Measurements from ENCODE around the gene HOXD8. TPM values are rescaled to one million over a fixed set of nuclear protein-coding genes. Genes with fewer than 3 reads are reported as not detected.

HOXD8 gene
- total RNA-seq, 1 donor from 2014 or later: 0.58 TPM

DNA sequence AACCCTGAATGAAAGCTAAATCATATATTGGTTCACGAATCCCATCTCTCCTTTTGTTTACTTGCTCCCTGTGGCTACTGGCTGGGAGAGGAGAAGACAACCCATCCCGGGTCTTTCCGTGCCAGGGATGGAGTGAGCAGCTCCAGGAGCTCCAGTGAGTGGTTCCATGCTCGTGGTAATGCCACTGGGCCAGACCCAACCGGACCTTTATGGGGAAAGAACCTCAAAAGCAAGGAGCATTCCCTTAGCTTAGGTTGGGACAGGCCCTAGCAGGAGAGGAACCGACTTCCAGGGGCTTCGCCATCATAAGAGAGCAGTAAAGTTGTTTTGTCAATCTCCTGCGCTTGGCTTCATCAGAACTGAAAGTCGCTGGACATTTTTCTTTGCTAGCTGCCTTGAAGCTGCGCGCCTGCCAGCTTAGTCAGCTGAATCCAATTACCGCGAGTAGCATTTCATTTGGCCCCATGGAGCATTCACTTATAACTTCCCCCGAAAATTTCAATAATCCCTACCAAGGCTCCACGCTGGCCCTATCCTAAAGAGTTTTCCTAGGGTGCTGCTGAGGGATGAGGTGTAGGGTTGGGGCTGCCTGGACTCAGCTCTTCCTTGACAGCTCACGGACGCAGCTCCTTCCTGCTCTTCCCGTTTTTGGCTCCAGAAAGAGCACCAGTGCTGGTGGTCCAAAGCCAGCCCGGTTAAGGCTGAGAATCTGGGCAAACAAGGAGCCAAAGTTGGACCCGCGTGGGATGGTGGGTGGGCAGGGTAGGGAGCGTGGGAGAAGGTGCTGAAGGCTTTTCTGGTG, 32.5 kb downstream of the HOXD8 start:
- H3K9me3 Mint-ChIP-seq: no peaks in the 10 kb centered on the region
- H3K36me3 Mint-ChIP-seq: no peaks in the 10 kb centered on the region
- TF ChIP-seq, protein P1, sequence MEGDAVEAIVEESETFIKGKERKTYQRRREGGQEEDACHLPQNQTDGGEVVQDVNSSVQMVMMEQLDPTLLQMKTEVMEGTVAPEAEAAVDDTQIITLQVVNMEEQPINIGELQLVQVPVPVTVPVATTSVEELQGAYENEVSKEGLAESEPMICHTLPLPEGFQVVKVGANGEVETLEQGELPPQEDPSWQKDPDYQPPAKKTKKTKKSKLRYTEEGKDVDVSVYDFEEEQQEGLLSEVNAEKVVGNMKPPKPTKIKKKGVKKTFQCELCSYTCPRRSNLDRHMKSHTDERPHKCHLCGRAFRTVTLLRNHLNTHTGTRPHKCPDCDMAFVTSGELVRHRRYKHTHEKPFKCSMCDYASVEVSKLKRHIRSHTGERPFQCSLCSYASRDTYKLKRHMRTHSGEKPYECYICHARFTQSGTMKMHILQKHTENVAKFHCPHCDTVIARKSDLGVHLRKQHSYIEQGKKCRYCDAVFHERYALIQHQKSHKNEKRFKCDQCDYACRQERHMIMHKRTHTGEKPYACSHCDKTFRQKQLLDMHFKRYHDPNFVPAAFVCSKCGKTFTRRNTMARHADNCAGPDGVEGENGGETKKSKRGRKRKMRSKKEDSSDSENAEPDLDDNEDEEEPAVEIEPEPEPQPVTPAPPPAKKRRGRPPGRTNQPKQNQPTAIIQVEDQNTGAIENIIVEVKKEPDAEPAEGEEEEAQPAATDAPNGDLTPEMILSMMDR (IDR thresholded peaks at IDR 0.05; ENCODE audit: unreplicated experiment): no peak
- H3K4me3 Mint-ChIP-seq: no peak overlapping the region
- H3K27me3 Mint-ChIP-seq (ENCODE audit: low read depth): peaks cover 97% of the 10 kb centered on the region
- H3K27ac Mint-ChIP-seq: no peak overlapping the region
- DNase-seq (ENCODE audit: low spot score in 2 of 2, unreplicated experiment in 2 of 2): no peak
- peaks cover 29% of the 10 kb centered on the region for H3K4me1 Mint-ChIP-seq

DNA sequence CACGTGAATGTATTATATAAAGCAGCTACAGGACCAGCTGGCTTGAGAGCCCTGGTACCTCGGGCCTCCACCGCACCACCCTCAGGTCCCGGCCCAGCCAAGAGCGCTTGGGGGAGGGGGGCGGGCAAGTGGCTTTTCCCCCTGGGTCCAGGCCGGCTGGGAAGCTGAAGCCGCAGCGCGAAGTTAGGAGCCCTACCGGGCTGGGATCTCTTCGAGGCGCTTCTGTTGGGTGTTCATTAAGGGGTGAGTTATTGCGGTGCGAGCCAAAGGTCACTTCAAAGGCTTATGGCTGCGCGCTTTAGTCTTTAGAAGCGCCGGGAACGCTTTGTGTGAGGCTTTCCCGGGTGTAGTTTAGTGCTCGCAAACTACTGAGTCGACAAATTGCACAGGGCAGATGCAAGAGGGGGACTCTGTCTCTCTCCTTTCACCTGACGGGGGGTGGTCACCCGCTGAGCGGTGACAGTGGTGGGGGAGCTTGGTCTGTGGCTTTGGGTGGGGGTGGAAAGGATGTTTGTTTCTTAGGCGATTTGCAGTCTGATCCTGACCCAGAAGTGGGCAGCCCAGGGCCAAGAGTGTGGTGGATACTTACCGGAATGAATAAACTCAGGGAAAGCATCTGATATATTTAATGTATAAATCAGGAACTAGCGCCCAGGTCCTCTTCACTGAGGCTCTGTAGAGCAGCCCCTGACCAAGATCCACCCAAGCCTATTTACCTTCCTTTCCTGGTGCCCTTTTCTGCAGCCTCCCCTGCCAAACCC, 33.6 kb downstream of the HOXD8 start:
- TF ChIP-seq, protein P1 (IDR thresholded peaks at IDR 0.05; ENCODE audit: unreplicated experiment): no peak
- H3K9me3 Mint-ChIP-seq: no peaks in the 10 kb centered on the region
- H3K36me3 Mint-ChIP-seq: no peaks in the 10 kb centered on the region
- no peak for DNase-seq (ENCODE audit: low spot score in 2 of 2, unreplicated experiment in 2 of 2)
- H3K4me3 Mint-ChIP-seq: no peak overlapping the region
- H3K4me1 Mint-ChIP-seq: peaks cover 22% of the 10 kb centered on the region
- peaks cover 98% of the 10 kb centered on the region for H3K27me3 Mint-ChIP-seq (ENCODE audit: low read depth)
- H3K27ac Mint-ChIP-seq: no peak overlapping the region

DNA sequence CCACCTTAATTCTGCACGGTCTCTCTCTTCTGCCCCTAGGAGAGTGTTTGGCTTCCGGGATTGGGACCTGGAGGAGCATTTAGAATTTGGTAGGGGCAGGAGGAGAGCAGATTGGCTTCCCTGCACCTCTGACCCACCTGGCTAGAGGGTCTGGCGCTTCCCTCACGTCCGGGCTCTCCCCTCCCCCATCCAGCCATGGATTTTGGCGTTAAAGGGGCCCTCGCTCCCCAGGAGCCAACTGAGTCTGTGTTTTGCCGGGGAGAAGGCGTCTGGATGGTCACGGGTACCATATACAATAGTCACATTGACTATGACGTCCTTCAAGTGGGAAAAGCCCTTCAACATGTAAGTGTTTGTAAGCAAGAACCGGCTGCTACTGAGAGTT, 34.2 kb downstream of the HOXD8 start:
- Mint-ChIP-seq H3K4me1 (peaks cover 19% of the 10 kb centered on the region), H3K36me3 (no peaks in the 10 kb centered on the region)

DNA sequence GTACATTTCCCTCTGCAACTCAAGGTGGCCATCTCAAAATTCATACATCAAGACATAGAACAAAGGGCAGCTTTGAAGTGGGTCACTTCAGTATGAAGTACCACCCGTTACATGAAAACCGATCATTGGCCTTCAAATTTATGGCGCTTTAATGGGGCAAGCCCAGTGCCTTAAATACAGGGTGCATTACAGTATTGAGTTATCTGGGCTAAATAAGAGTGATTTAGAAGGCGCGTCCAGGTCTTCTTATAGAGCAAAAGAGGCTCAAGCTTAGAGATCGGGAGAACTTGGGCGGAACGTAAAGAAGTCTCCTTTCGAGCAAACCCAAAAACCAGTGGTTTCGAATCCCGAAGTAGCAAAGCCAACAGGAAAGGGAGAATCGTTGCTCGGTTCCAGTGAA, 34.7 kb downstream of the HOXD8 start:
- TF ChIP-seq, protein P1 (IDR thresholded peaks at IDR 0.05; ENCODE audit: unreplicated experiment): no peak
- Mint-ChIP-seq H3K4me1 (peaks cover 19% of the 10 kb centered on the region), H3K4me3 (no peak overlapping the region), H3K9me3 (no peaks in the 10 kb centered on the region), H3K27me3 (ENCODE audit: low read depth) (peaks cover 97% of the 10 kb centered on the region), H3K36me3 (no peaks in the 10 kb centered on the region), H3K27ac (no peak overlapping the region)
- DNase-seq (ENCODE audit: low spot score in 2 of 2, unreplicated experiment in 2 of 2): no peak

More for the DNA sequence above, 34.2 kb downstream of the HOXD8 start:
- H3K27me3 Mint-ChIP-seq (ENCODE audit: low read depth): peaks cover 98% of the 10 kb centered on the region
- DNase-seq (ENCODE audit: low spot score in 2 of 2, unreplicated experiment in 2 of 2): no peak
- H3K27ac Mint-ChIP-seq: no peak overlapping the region
- no peak overlapping the region for H3K4me3 Mint-ChIP-seq
- no peaks in the 10 kb centered on the region for H3K9me3 Mint-ChIP-seq
- TF ChIP-seq, protein P1 (IDR thresholded peaks at IDR 0.05; ENCODE audit: unreplicated experiment): no peak

DNA sequence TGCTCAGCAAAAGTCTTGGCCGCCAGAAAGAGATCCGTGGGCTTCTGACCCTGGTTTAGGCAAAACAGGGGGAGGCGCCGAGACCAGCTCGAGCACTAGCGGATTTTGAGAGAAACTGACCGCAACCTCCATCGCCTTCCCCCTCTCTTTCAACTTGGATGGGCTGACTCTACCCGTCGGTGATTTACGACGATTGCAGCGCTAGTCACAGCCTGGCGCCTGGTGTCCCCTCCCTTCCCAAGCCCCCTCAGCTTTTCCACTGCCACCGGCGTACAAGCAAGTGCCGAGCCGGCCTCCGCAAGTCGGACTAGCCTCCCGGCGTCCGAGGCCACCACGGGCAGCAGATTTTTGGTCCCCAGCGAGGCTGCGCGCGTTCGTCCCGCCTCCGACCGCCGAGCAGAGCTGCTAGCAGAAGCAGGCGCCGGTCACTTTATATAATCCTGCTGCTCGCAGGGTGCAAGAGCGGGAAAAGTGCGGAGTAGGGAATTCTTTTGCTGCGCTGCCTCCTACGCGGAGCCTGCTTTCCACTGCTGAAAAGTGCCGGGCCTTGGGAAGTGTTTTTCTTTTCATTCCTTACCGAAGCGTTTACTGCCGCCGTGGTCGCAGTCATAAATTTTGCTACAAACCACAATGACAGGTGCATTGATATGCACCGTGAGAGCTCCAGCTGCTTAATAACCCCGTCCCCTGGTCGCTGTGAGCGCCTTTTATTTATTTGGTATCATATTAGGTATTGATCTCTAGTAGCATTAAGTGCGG, 35.3 kb downstream of the HOXD8 start:
- Mint-ChIP-seq H3K9me3 (no peaks in the 10 kb centered on the region), H3K4me1 (peaks cover 19% of the 10 kb centered on the region), H3K27me3 (ENCODE audit: low read depth) (peaks cover 97% of the 10 kb centered on the region), H3K27ac (no peak overlapping the region), H3K36me3 (no peaks in the 10 kb centered on the region), H3K4me3 (peak overlapping the region; percentile 33)
- no peak for DNase-seq (ENCODE audit: low spot score in 2 of 2, unreplicated experiment in 2 of 2)
- TF ChIP-seq, protein P1 (IDR thresholded peaks at IDR 0.05; ENCODE audit: unreplicated experiment): no peak

Measured in mesothelial cell of epicardium (in vitro differentiated cells).